Neuronal stem cell (in vitro differentiated cells): ENCODE results near the gene NAT8L.
A peak's percentile ranks its signal among the peaks of the same experiment; 100 is the strongest.

Source experiments
- DNase-seq: peaks from one replicate; pipeline ENCODE4 v3.0.0-alpha.2; 2013; ENCODE audit warnings: low spot score
- H2AFZ ChIP-seq: one replicate; pipeline ENCODE4 v1.6.1; 2013; ENCODE audit warnings: mild to moderate bottlenecking, low read length, inconsistent platforms
- H2AK5ac ChIP-seq: 2 replicates; pipeline ENCODE4 v1.6.1; 2013; ENCODE audit warnings: low read depth, mild to moderate bottlenecking, inconsistent platforms, low read length, moderate library complexity, mixed read lengths
- H2BK120ac ChIP-seq: 2 replicates; pipeline ENCODE4 v1.6.1; 2013; ENCODE audit warnings: low read depth, mild to moderate bottlenecking, inconsistent platforms, low read length, moderate library complexity, mixed read lengths
- H2BK12ac ChIP-seq: one replicate; pipeline ENCODE4 v1.6.1; 2013; ENCODE audit warnings: low read length, inconsistent platforms
- H2BK15ac ChIP-seq: 2 replicates; pipeline ENCODE4 v1.6.1; 2013; ENCODE audit warnings: mild to moderate bottlenecking, low read length, inconsistent platforms, mixed read lengths
- H2BK5ac ChIP-seq: one replicate; pipeline ENCODE4 v1.6.1; 2013; ENCODE audit warnings: inconsistent platforms, mild to moderate bottlenecking, low read length, moderate library complexity
- H3K14ac ChIP-seq: one replicate; pipeline ENCODE4 v1.6.1; 2013; ENCODE audit warnings: low read length, inconsistent platforms
- H3K18ac ChIP-seq: 2 replicates; pipeline ENCODE4 v1.6.1; 2013; ENCODE audit warnings: low read length, inconsistent platforms
- H3K23ac ChIP-seq: 2 replicates; pipeline ENCODE4 v1.6.1; 2013; ENCODE audit warnings: low read depth, mild to moderate bottlenecking, mixed read lengths, low read length, inconsistent platforms; ENCODE audit not compliant: poor library complexity
- H3K27ac ChIP-seq: replicated peaks from 3 replicates; pipeline ENCODE4 v1.5.1; 2013; ENCODE audit warnings: low read length, inconsistent platforms
- H3K27me3 ChIP-seq, 3 experiments: 2 replicates each; pipeline ENCODE4 v1.6.1; 2013; ENCODE audit warnings: low read length in 3 of 3, mild to moderate bottlenecking in 2 of 3, inconsistent platforms in 1 of 3, low read depth in 1 of 3, mixed read lengths in 1 of 3, moderate library complexity in 1 of 3; ENCODE audit not compliant: control insufficient read depth in 3 of 3, insufficient read depth in 3 of 3
- H3K36me3 ChIP-seq, 2 donors: replicated peaks in 1 of 2; 2 replicates each; pipeline ENCODE4 v1.6.1; 2013; ENCODE audit warnings: low read length in 2 of 2; ENCODE audit not compliant: control insufficient read depth in 2 of 2, insufficient read depth in 2 of 2
- H3K4ac ChIP-seq: 2 replicates; pipeline ENCODE4 v1.6.1; 2013; ENCODE audit warnings: inconsistent platforms, mild to moderate bottlenecking, low read length, moderate library complexity
- H3K4me1 ChIP-seq, 2 donors: 1 replicate in 1 of 2; 2 replicates in 1 of 2; pipeline ENCODE4 v1.6.1; 2013; ENCODE audit warnings: low read length in 2 of 2, low read depth in 1 of 2; ENCODE audit not compliant: control insufficient read depth in 2 of 2, insufficient read depth in 1 of 2
- H3K4me2 ChIP-seq: one replicate; pipeline ENCODE4 v1.6.1; 2013; ENCODE audit warnings: mild to moderate bottlenecking, low read length, inconsistent platforms; ENCODE audit not compliant: insufficient read depth, poor library complexity, severe bottlenecking
- H3K4me3 ChIP-seq, 2 donors: 2 replicates each; pipeline ENCODE4 v1.5.1; 2013; ENCODE audit warnings: low read length in 2 of 2, mild to moderate bottlenecking in 2 of 2, inconsistent platforms in 1 of 2, moderate library complexity in 1 of 2
- H3K79me1 ChIP-seq: one replicate; pipeline ENCODE4 v1.6.1; 2013; ENCODE audit warnings: low read depth, mild to moderate bottlenecking, inconsistent platforms, low read length, moderate library complexity
- H3K9ac ChIP-seq: one replicate; pipeline ENCODE4 v1.6.1; 2013; ENCODE audit warnings: mild to moderate bottlenecking, low read depth, low read length, inconsistent platforms; ENCODE audit not compliant: poor library complexity
- H3K9me3 ChIP-seq, 2 donors: replicated peaks in 1 of 2; 2 replicates each; pipeline versions ENCODE3 to v1.6.1; 2013; ENCODE audit warnings: low read length in 2 of 2, mild to moderate bottlenecking in 2 of 2, inconsistent platforms in 1 of 2, low read depth in 1 of 2, mixed read lengths in 1 of 2, moderate library complexity in 1 of 2; ENCODE audit not compliant: control insufficient read depth in 2 of 2, insufficient read depth in 1 of 2
- H4K8ac ChIP-seq: one replicate; pipeline ENCODE4 v1.6.1; 2013; ENCODE audit warnings: low read depth, mild to moderate bottlenecking, inconsistent platforms, low read length, moderate library complexity
- H4K91ac ChIP-seq: one replicate; pipeline ENCODE4 v1.6.1; 2013; ENCODE audit warnings: low read length, low read depth, mild to moderate bottlenecking, inconsistent platforms; ENCODE audit not compliant: poor library complexity
- WGBS, 2 donors: extraction: QIAGEN DNeasy Blood & Tissue Kit; methylation state at CpG; one replicate each; pipeline ENCODE4 v1.1.7; 2013; ENCODE audit warnings: missing lambda C conversion rate in 2 of 2, mixed read lengths in 1 of 2; ENCODE audit not compliant: insufficient read length in 2 of 2, insufficient replicate concordance in 1 of 2; ENCODE audit errors: extremely low coverage in 2 of 2; 5-methylcytosine and 5-hydroxymethylcytosine counted together

The NAT8L gene

DNA sequence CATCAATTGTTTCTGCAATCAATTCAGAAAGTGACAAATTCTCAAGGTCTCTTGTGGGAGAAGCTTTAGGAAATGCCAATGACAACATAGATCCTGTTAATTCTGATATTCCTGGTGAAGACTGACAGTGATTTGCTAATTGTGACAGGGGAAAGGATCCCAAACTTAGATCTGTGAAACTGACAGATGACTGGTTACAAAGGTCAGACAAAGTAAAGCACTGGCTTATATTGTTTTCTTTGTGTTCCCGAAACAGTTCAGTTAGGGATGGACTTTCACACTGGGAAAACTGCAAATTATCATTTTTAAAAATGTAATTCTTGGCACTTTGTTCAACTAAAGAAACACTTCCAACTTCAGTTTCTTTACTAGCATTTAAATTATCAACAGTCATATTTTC, 30.1 kb downstream of the NAT8L start:
- WGBS, 2 donors, result no CpG with 5 or more reads among the region's 1 CpG
- H2BK15ac ChIP-seq, result no peak overlapping the region
- H3K27me3 ChIP-seq, result no peaks in the 10 kb centered on the region
- peaks cover 0 to 14% of the 10 kb centered on the region in 2 donors for H3K9me3 ChIP-seq
- no peak overlapping the region for H3K9ac ChIP-seq
- H3K4me3 ChIP-seq, result no peak overlapping the region
- H3K4me2 ChIP-seq, result no peak overlapping the region
- DNase-seq, result no peak
- H2AFZ ChIP-seq, result no peak overlapping the region
- no peak overlapping the region for H3K18ac ChIP-seq
- H4K91ac ChIP-seq, result no peak overlapping the region
- H3K23ac ChIP-seq, result no peak overlapping the region
- H3K14ac ChIP-seq, result no peak overlapping the region
- no peak overlapping the region for H2AK5ac ChIP-seq
- no peak overlapping the region for H2BK12ac ChIP-seq
- no peak overlapping the region for H3K27ac ChIP-seq
- no peaks in the 10 kb centered on the region for H3K79me1 ChIP-seq
- H2BK5ac ChIP-seq, result no peak overlapping the region
- H3K4ac ChIP-seq, result no peak overlapping the region
- H2BK120ac ChIP-seq, result no peak overlapping the region
- peaks cover 0 to 26% of the 10 kb centered on the region in 2 donors for H3K4me1 ChIP-seq
- no peaks in the 10 kb centered on the region for H3K36me3 ChIP-seq
- no peak overlapping the region for H4K8ac ChIP-seq

DNA sequence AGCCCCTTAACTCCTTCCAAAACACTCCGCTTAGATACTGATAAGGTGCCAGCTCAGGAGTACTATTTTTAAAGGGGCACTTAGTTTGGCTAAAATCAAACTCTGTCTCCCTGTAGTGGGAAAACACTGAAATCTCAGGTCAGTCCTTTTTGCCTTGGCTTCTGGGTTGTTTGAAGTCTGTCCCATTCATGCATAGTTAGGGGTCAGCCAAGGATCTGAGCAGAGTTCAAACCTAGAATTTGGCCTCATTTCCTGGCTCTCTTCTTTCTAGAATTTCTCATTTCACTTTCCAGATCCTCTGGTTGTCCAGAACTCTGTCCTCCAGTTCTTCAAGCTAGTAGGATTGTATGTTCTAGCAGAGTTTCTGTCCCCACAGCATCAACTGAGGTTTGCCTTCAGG, 31.5 kb downstream of the NAT8L start:
- H3K9ac ChIP-seq, result no peak overlapping the region
- H4K8ac ChIP-seq, result no peak overlapping the region
- no peaks in the 10 kb centered on the region for H3K27me3 ChIP-seq
- H2BK12ac ChIP-seq, result no peak overlapping the region
- H3K27ac ChIP-seq, result no peak overlapping the region
- H3K4me3 ChIP-seq, result no peak overlapping the region
- H3K4ac ChIP-seq, result no peak overlapping the region
- H3K79me1 ChIP-seq, result no peaks in the 10 kb centered on the region
- H2AFZ ChIP-seq, result no peak overlapping the region
- no peak overlapping the region for H3K4me2 ChIP-seq
- H3K23ac ChIP-seq, result no peak overlapping the region
- no peak overlapping the region for H2BK15ac ChIP-seq
- H4K91ac ChIP-seq, result no peak overlapping the region
- no peak for DNase-seq
- H3K14ac ChIP-seq, result no peak overlapping the region
- H3K4me1 ChIP-seq, result peaks cover 0 to 24% of the 10 kb centered on the region in 2 donors
- H3K18ac ChIP-seq, result no peak overlapping the region
- no peak overlapping the region for H2AK5ac ChIP-seq
- H2BK120ac ChIP-seq, result no peak overlapping the region
- WGBS, 2 donors, result no CpG with 5 or more reads among the region's 1 CpG
- no peak overlapping the region for H2BK5ac ChIP-seq
- no peaks in the 10 kb centered on the region for H3K36me3 ChIP-seq
- H3K9me3 ChIP-seq, result peaks cover 2 to 14% of the 10 kb centered on the region in 2 donors

DNA sequence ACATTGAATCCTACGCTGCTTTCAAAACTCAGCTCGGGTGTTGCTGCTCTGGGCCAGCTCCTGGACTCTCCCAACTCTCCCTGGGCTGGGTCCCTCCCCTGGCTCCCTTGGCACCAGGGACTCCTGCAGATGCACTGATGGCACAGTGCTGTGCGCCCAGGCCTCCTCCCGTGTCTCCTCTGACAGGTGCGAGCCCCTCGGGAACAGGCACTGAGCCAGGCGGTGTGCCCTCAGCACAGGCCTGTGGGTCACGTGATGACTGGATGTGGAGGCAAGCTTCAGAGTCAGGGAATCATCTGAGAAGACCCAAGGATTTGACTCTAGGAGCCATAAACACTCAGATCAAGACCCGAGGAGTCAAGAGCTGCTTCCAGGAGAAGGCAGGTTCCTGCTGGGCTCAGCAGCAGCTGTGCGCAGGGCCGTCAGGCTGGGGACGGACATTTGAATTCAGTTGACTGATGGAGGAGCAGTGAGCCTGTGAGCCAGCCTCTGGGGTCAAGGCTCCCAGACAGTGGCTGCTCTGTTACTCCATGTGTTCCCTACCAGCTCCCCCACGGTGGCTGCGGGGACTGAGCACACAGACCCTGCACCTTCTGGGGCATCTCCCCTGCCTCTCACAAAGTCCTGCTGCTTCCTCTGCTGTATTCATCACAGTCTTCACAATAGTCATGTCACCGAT, 33.0 kb downstream of the NAT8L start:
- DNase-seq, result no peak
- Histone ChIP-seq H4K8ac (no peak overlapping the region), H3K27me3 (no peaks in the 10 kb centered on the region), H3K9me3 (peaks cover 10 to 13% of the 10 kb centered on the region in 2 donors), H3K18ac (peak overlapping the region; percentile 30), H3K4me3 (no peak overlapping the region), H3K23ac (peak overlapping the region; percentile 4), H2BK120ac (no peak overlapping the region), H3K9ac (no peak overlapping the region), H3K4me1 (peaks cover 0 to 24% of the 10 kb centered on the region in 2 donors), H3K14ac (no peak overlapping the region), H2BK15ac (no peak overlapping the region), H2BK12ac (no peak overlapping the region), H2BK5ac (no peak overlapping the region), H3K4me2 (no peak overlapping the region), H2AFZ (peak overlapping the region; percentile 84), H3K27ac (no peak overlapping the region), H3K79me1 (no peaks in the 10 kb centered on the region), H4K91ac (no peak overlapping the region), H3K4ac (no peak overlapping the region), H3K36me3 (no peaks in the 10 kb centered on the region), H2AK5ac (no peak overlapping the region)
- no CpG with 5 or more reads among the region's 15 CpGs for WGBS, 2 donors

DNA sequence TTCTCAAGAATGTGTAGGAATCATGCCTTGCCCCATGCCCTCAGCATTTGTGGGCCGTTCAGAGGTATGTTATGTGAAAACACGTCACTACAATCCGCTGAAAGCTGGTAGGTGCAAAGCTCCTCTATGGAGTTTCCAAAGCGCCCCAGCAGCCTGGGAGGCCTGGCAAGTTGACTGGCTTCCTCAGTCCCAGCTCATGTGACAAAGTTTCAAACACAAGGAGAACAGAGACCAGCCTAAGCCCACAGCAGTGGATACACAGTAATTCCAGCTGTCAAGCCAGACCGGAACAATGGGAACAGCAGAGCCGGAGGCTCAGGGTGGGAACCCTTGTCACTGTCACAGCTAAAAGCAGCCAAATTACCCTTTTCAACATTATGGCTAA, 33.5 kb downstream of the NAT8L start:
- H3K14ac ChIP-seq, result no peak overlapping the region
- H3K9ac ChIP-seq, result no peak overlapping the region
- no peaks in the 10 kb centered on the region for H3K79me1 ChIP-seq
- no peak overlapping the region for H4K91ac ChIP-seq
- no peak overlapping the region for H3K27ac ChIP-seq
- no peak overlapping the region for H3K23ac ChIP-seq
- no peaks in the 10 kb centered on the region for H3K27me3 ChIP-seq
- H3K4me2 ChIP-seq, result no peak overlapping the region
- no peak overlapping the region for H3K4ac ChIP-seq
- H2BK5ac ChIP-seq, result no peak overlapping the region
- no peak overlapping the region for H2BK120ac ChIP-seq
- peaks cover 0 to 24% of the 10 kb centered on the region in 2 donors for H3K4me1 ChIP-seq
- no peak overlapping the region for H3K18ac ChIP-seq
- no peak overlapping the region for H2AK5ac ChIP-seq
- peak overlapping the region; percentile 84 for H2AFZ ChIP-seq
- DNase-seq, result no peak
- H3K9me3 ChIP-seq, result peaks cover 9 to 10% of the 10 kb centered on the region in 2 donors
- H2BK15ac ChIP-seq, result no peak overlapping the region
- no peak overlapping the region for H4K8ac ChIP-seq
- H3K36me3 ChIP-seq, result no peaks in the 10 kb centered on the region
- H3K4me3 ChIP-seq, result no peak overlapping the region
- WGBS, 2 donors, result no CpG with 5 or more reads among the region's 6 CpGs
- no peak overlapping the region for H2BK12ac ChIP-seq
